HCT116 (cell line): ENCODE data around the gene CREB3. TPM values are rescaled to one million over a fixed set of nuclear protein-coding genes. Genes with fewer than 3 reads are reported as not detected.

Experiments
- ATAC-seq: fragments of 200-7000 bp; cut with Tn5 transposase; 2 replicates; pipeline ENCODE4 v1.9.1; 2020; ENCODE audit warnings: mild to moderate bottlenecking, moderate library complexity
- BruUV-seq: library from RNA; stranded (reverse); fragments of 400-500 nt; replicated peaks from 2 replicates; lab custom pipeline; 2021; lab: Mats Ljungman, UMichigan
- CTCF ChIA-PET: fragments of 300-600 bp; sonication (Branson Sonifier 250); formaldehyde crosslinking; loops from one replicate; lab custom pipeline; 2021; ENCODE audit warnings: antibody characterized with exemption; lab: Charles Lee
- POLR2A ChIA-PET: fragments of 300-600, 350-600 bp; sonication (Branson Sonifier 250); formaldehyde crosslinking; loops from one replicate; lab custom pipeline; 2021; ENCODE audit warnings: antibody characterized with exemption; lab: Charles Lee
- RAD21 ChIA-PET, 2 experiments: fragments of 300-600 bp; sonication (Branson Sonifier 250); formaldehyde crosslinking; loops; one replicate each; lab custom pipeline; 2023; ENCODE audit warnings: low total read pairs in 2 of 2; ENCODE audit not compliant: uncharacterized antibody in 2 of 2, unreplicated experiment in 2 of 2, low non-redundant PET in 1 of 2; lab: Charles Lee
- DNase-seq: peaks from one replicate; pipeline ENCODE4 v3.0.0-alpha.2; 2010; ENCODE audit warnings: low read depth, low spot score
- H2AFZ ChIP-seq: fragments of 200-600 bp; shearing (Covaris generic), sonication (generic); 2 replicates; pipeline ENCODE4 v1.6.1; 2017; ENCODE audit warnings: low read depth, mixed run types, mixed read lengths, antibody characterized with exemption, low read length; ENCODE audit not compliant: poor library complexity, severe bottlenecking
- H3K27ac ChIP-seq: 2 replicates; pipeline ENCODE4 v1.5.1; 2012; ENCODE audit warnings: low read depth, low read length
- H3K27me3 ChIP-seq: fragments of 200-600 bp; sonication (generic); 2 replicates; pipeline ENCODE4 v1.6.1; 2016; ENCODE audit warnings: mixed run types, low read length, mixed read lengths; ENCODE audit not compliant: insufficient read depth
- H3K36me3 ChIP-seq, 2 experiments: fragments of 200-500 bp in 1 of 2; fragments of 200-600 bp in 1 of 2; sonication (Bioruptor generic) in 1 of 2; sonication (generic) in 1 of 2; 2 replicates each; pipeline versions ENCODE4 v1.5.1 to v1.6.1; 2014 to 2016; ENCODE audit warnings: low read length in 2 of 2, inconsistent platforms in 1 of 2, mixed read lengths in 1 of 2, mixed run types in 1 of 2; ENCODE audit not compliant: insufficient read depth in 2 of 2, control insufficient read depth in 1 of 2
- H3K4me1 ChIP-seq, 2 experiments: fragments of 200-600 bp in 1 of 2; sonication (generic) in 1 of 2; 2 replicates each; pipeline versions ENCODE4 v1.5.1 to v1.6.1; 2012 to 2017; ENCODE audit warnings: low read length in 2 of 2, inconsistent platforms in 1 of 2, mild to moderate bottlenecking in 1 of 2, mixed read lengths in 1 of 2, mixed run types in 1 of 2, moderate library complexity in 1 of 2; ENCODE audit not compliant: insufficient read depth in 2 of 2, control insufficient read depth in 1 of 2
- H3K4me2 ChIP-seq: fragments of 200-600 bp; sonication (generic); 2 replicates; pipeline ENCODE4 v1.6.1; 2017; ENCODE audit warnings: mixed run types, low read length, mixed read lengths
- H3K4me3 ChIP-seq, 2 experiments: fragments of 200-600 bp in 1 of 2; sonication (generic) in 1 of 2; replicated peaks in 1 of 2; 2 replicates each; pipeline ENCODE4 v1.5.1; 2011 to 2016; ENCODE audit warnings: low read length in 2 of 2, control low read depth in 1 of 2, low read depth in 1 of 2, mild to moderate bottlenecking in 1 of 2, mixed read lengths in 1 of 2, mixed run types in 1 of 2
- H3K79me2 ChIP-seq: fragments of 200-600 bp; sonication (generic); 2 replicates; pipeline ENCODE4 v1.6.1; 2017; ENCODE audit warnings: mild to moderate bottlenecking, mixed run types, low read length, moderate library complexity, mixed read lengths; ENCODE audit not compliant: insufficient read depth
- H3K9ac ChIP-seq: fragments of 200-600 bp; sonication (generic); 2 replicates; pipeline ENCODE4 v1.6.1; 2016; ENCODE audit warnings: low read length, mixed read lengths
- H3K9me2 ChIP-seq: fragments of 200-600 bp; sonication (generic), shearing (Covaris generic); 2 replicates; pipeline ENCODE4 v1.6.1; 2017; ENCODE audit warnings: mixed run types, mild to moderate bottlenecking, moderate library complexity; ENCODE audit not compliant: insufficient read depth
- H3K9me3 ChIP-seq, 2 experiments: fragments of 200-500 bp in 1 of 2; fragments of 200-600 bp in 1 of 2; sonication (Bioruptor generic) in 1 of 2; sonication (generic) in 1 of 2; 2 replicates each; pipeline ENCODE4 v1.6.1; 2014 to 2017; ENCODE audit warnings: low read length in 2 of 2, mixed read lengths in 2 of 2, inconsistent platforms in 1 of 2, low read depth in 1 of 2, mild to moderate bottlenecking in 1 of 2, mixed run types in 1 of 2, moderate library complexity in 1 of 2; ENCODE audit not compliant: control insufficient read depth in 1 of 2, insufficient read depth in 1 of 2
- H4K20me1 ChIP-seq: fragments of 200-600 bp; sonication (generic), shearing (Covaris generic); 2 replicates; pipeline ENCODE4 v1.6.1; 2017; ENCODE audit warnings: mixed run types, mild to moderate bottlenecking, moderate library complexity; ENCODE audit not compliant: insufficient read depth
- CTCF ChIP-seq, 3 experiments: fragments of 200-600 bp in 1 of 3; sonication (generic) in 1 of 3; IDR thresholded peaks in 2 of 3; conservative IDR thresholded peaks in 1 of 3; 2 replicates each; pipeline ENCODE4 v1.5.1; 2012 to 2017; ENCODE audit warnings: low read depth in 2 of 3, low read length in 2 of 3, antibody characterized with exemption in 1 of 3, borderline replicate concordance in 1 of 3, control low read depth in 1 of 3, mild to moderate bottlenecking in 1 of 3, mixed read lengths in 1 of 3, mixed run types in 1 of 3, moderate library complexity in 1 of 3; ENCODE audit not compliant: insufficient read depth in 1 of 3
- EGR1 ChIP-seq: IDR thresholded peaks from 2 replicates; pipeline ENCODE4 v1.6.1; 2012; ENCODE audit warnings: low read depth
- ELF1 ChIP-seq: IDR thresholded peaks from 2 replicates; pipeline ENCODE4 v1.6.1; 2012; ENCODE audit warnings: low read depth, borderline replicate concordance
- FOSL1 ChIP-seq: IDR thresholded peaks from 2 replicates; pipeline ENCODE4 v1.6.1; 2012; ENCODE audit warnings: low read depth
- JUND ChIP-seq: IDR thresholded peaks from 2 replicates; pipeline ENCODE4 v1.6.1; 2012
- POLR2A ChIP-seq: IDR thresholded peaks from 2 replicates; pipeline ENCODE4 v1.7.0; 2011; ENCODE audit warnings: borderline replicate concordance; ENCODE audit not compliant: insufficient read depth, insufficient read length; ENCODE audit errors: extremely low read depth
- POLR2AphosphoS5 ChIP-seq: IDR thresholded peaks from 2 replicates; pipeline ENCODE4 v1.6.1; 2011; ENCODE audit warnings: mild to moderate bottlenecking, low read depth, low read length, moderate library complexity
- RAD21 ChIP-seq: IDR thresholded peaks from 2 replicates; pipeline ENCODE4 v1.6.1; 2012; ENCODE audit warnings: low read depth, mild to moderate bottlenecking
- REST ChIP-seq: IDR thresholded peaks from 2 replicates; pipeline ENCODE4 v1.6.1; 2012; ENCODE audit warnings: low read depth
- SIN3A ChIP-seq: IDR thresholded peaks from 2 replicates; pipeline ENCODE4 v1.6.1; 2012; ENCODE audit warnings: low read depth
- SP1 ChIP-seq: IDR thresholded peaks from 2 replicates; pipeline ENCODE4 v1.6.1; 2012; ENCODE audit warnings: low read depth
- SRF ChIP-seq: IDR thresholded peaks from 2 replicates; pipeline ENCODE4 v1.6.1; 2012; ENCODE audit warnings: low read depth
- TCF7L2 ChIP-seq: IDR thresholded peaks from 2 replicates; pipeline ENCODE4 v1.7.0; 2011; ENCODE audit warnings: borderline replicate concordance, inconsistent platforms; ENCODE audit not compliant: insufficient read depth, insufficient read length; ENCODE audit errors: extremely low read depth
- YY1 ChIP-seq: IDR thresholded peaks from 2 replicates; pipeline ENCODE4 v1.6.1; 2011; ENCODE audit warnings: low read length, low read depth, moderate library complexity, mild to moderate bottlenecking; ENCODE audit not compliant: insufficient replicate concordance; ENCODE audit errors: extremely low read depth
- intact Hi-C: fragments of 100-400 bp; cut with micrococcal nuclease; formaldehyde crosslinking; loops from 2 replicates; pipeline ENCODE4 v1.10.0; 2022
- total RNA-seq: library from RNA; stranded (reverse); gene quantifications from one replicate; pipeline ENCODE4 v1.2.1, GENCODE V29; 2021; ENCODE audit not compliant: unreplicated experiment
- TF ChIP-seq, protein P1 (sequence below): IDR thresholded peaks from 2 replicates; pipeline ENCODE4 v1.6.1; 2012

CREB3 gene
- total RNA-seq, 1 experiment from 2014 or later: 22.3 TPM

DNA sequence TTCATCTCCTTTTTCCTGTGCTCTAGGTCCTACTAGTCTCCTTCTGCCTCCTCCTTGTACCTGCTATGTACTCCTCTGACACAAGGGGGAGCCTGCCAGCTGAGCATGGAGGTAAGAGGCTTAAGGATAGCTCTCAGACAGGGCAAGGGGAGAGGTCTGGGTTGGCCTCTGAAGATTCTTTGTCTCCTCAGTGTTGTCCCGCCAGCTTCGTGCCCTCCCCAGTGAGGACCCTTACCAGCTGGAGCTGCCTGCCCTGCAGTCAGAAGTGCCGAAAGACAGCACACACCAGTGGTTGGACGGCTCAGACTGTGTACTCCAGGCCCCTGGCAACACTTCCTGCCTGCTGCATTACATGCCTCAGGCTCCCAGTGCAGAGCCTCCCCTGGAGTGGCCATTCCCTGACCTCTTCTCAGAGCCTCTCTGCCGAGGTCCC is 3.8 kb downstream of the CREB3 start:
- ATAC-seq: peak; percentile 28
- peaks cover 10 to 15% of the 10 kb centered on the region in 2 experiments for H3K4me1 ChIP-seq
- BruUV-seq: no TSS peak
- ChIA-PET RAD21 (no interaction called here), POLR2A (no interaction called here), CTCF (interaction anchor here (0.7 to 2.4 kb wide), 8 partner anchors 11 to 146 kb away, joined by 3 to 15 read pairs (median 4); partner anchors contain the start of genes GBA2 and RGP1)
- no peaks in the 10 kb centered on the region for H3K9me2 ChIP-seq
- no peaks in the 10 kb centered on the region for H3K27me3 ChIP-seq
- H3K36me3 ChIP-seq: peaks cover 38 to 47% of the 10 kb centered on the region in 2 experiments
- no peak overlapping the region for H3K9ac ChIP-seq
- no peak overlapping the region for H3K4me3 ChIP-seq
- TF ChIP-seq POLR2AphosphoS5: no peak
- peak in 2 of 3 experiments; percentile 84 to 93; a peak in 4 of 6 replicates for TF ChIP-seq CTCF (IDR thresholded peaks at IDR 0.05 in 2 of 3, conservative IDR thresholded peaks at IDR 0.05 in 1 of 3; ENCODE audit: borderline replicate concordance in 1 of 3, insufficient read depth in 1 of 3, low read depth in 2 of 3, low read length in 2 of 3)
- no peak for TF ChIP-seq SRF
- peaks cover 20% of the 10 kb centered on the region for H3K79me2 ChIP-seq
- no peak overlapping the region for H3K4me2 ChIP-seq
- peak; percentile 64 for DNase-seq
- no peaks in the 10 kb centered on the region for H3K9me3 ChIP-seq
- intact Hi-C loops: no loop called here
- no peaks in the 10 kb centered on the region for H4K20me1 ChIP-seq
- H3K27ac ChIP-seq: peak overlapping the region; percentile 1; the same call in 1 of the 2 replicates
- no peak overlapping the region for H2AFZ ChIP-seq

DNA sequence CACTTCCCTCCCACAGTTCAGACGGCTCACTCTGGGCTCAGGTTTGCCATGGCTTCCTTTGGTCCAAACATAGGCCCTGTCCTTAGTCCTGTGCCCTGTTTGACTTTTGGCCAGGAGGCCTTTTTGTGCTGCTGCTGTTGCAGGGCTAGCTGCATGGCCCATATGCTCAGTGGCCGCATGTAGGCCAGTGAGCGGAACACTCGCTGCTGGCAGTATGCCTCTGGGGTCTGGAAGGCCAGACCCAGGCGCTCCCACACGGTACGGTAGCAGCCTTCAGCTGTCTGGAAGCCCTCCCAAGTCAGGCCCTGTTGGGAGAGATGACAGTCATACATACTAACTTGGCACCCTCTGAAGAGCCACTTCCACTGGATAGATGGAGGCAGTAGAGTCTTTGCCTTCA is 4.7 kb downstream of the CREB3 start:
- BruUV-seq: no TSS peak
- TF ChIP-seq SIN3A (no peak), POLR2A (no peak), TCF7L2 (no peak), FOSL1 (no peak), JUND (no peak), ELF1 (no peak), REST (no peak), SP1 (no peak), EGR1 (no peak), YY1 (no peak), RAD21 (no peak)
- TF ChIP-seq, protein P1, sequence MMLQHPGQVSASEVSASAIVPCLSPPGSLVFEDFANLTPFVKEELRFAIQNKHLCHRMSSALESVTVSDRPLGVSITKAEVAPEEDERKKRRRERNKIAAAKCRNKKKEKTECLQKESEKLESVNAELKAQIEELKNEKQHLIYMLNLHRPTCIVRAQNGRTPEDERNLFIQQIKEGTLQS: no peak
- DNase-seq (no peak), ATAC-seq (no peak)
- H3K4me1 ChIP-seq: peaks cover 10 to 14% of the 10 kb centered on the region in 2 experiments
- RAD21 ChIA-PET: no interaction called here
- H2AFZ ChIP-seq: no peak overlapping the region
- H3K27ac ChIP-seq: no peak overlapping the region; the same call in 1 of the 2 replicates
- POLR2A ChIA-PET: no interaction called here
- intact Hi-C loops: no loop called here
- H3K9me2 ChIP-seq: no peaks in the 10 kb centered on the region
- no peaks in the 10 kb centered on the region for H3K9me3 ChIP-seq
- H4K20me1 ChIP-seq: no peaks in the 10 kb centered on the region
- peaks cover 43 to 53% of the 10 kb centered on the region in 2 experiments for H3K36me3 ChIP-seq
- no peak overlapping the region for H3K4me3 ChIP-seq
- H3K79me2 ChIP-seq: peaks cover 19% of the 10 kb centered on the region
- no peak overlapping the region for H3K4me2 ChIP-seq
- no peak overlapping the region for H3K9ac ChIP-seq
- CTCF ChIA-PET: interaction anchor here (0.9 to 2.4 kb wide), 2 partner anchors 12 to 76 kb away, joined by 3 to 15 read pairs; partner anchors contain the start of genes GBA2 and RGP1
- no peaks in the 10 kb centered on the region for H3K27me3 ChIP-seq
